ENCODE results near the gene MEX3D.

DNA sequence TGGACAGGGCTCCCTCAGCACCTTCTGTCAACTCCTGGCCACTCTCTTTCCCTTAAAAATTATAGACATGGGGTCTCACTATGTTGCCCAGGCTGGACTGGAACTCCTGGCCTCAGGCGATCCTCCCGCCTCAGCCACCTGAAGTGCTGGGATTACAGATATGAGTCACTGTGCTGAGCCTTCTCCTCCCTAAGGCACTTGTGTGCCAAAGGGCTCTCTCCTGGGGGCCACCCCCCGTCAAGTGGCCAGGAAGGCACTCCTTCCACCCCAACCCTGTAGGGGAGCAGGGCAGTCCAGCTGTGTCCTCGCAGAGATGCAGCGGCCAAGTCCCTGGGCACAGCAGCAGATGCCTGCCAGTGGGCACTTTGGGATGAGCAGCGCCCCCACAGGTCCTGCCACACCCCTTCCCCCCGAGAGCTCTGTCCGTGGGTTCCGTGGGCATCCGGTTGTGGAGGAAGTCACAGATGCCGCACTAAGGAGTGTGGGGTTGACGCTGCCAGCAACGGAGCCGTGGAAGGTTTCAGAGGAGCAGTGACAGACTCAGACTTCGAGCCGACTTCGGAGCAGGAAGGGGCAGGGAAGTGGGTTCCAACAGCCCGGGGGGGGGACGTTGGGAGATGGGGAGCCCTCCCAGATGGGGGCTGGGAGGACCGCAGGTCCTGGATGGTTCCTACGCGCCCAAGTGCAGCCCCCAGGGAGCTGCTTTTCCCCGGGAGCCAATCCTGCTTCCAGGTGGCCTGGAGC is 40.4 kb upstream of the MEX3D start:
- TF ChIP-seq, protein P1, sequence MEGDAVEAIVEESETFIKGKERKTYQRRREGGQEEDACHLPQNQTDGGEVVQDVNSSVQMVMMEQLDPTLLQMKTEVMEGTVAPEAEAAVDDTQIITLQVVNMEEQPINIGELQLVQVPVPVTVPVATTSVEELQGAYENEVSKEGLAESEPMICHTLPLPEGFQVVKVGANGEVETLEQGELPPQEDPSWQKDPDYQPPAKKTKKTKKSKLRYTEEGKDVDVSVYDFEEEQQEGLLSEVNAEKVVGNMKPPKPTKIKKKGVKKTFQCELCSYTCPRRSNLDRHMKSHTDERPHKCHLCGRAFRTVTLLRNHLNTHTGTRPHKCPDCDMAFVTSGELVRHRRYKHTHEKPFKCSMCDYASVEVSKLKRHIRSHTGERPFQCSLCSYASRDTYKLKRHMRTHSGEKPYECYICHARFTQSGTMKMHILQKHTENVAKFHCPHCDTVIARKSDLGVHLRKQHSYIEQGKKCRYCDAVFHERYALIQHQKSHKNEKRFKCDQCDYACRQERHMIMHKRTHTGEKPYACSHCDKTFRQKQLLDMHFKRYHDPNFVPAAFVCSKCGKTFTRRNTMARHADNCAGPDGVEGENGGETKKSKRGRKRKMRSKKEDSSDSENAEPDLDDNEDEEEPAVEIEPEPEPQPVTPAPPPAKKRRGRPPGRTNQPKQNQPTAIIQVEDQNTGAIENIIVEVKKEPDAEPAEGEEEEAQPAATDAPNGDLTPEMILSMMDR (IDR thresholded peaks at IDR 0.05), result no peak
- TF ChIP-seq POLR2A (IDR thresholded peaks at IDR 0.05), result no peak
